ENCODE data around the gene AP2A1.
A peak's percentile ranks its signal among the peaks of the same experiment; 100 is the strongest.
"Not testable (repeated sequence)": the region's sequence is repeated elsewhere in the genome, so short reads cannot be mapped to it uniquely, and the experiment has no call there.

The AP2A1 gene

DNA sequence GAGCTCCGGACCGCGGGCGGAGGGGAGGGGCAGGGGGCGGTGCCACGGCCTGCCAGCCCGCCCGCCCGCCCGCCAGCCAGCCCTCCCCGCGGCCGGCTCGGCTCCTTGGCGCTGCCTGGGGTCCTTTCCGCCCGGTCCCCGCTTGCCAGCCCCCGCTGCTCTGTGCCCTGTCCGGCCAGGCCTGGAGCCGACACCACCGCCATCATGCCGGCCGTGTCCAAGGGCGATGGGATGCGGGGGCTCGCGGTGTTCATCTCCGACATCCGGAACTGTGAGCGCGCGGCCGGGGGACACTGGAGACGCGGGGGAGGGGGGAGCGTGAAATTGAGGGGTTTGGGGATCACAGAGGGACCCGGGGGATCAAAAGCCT lies at the start of gene AP2A1:
Gene AP2A1, plus strand, starts transcription at position 72 of the 370 bp plus-strand sequence. Its CDS starts 133 bp downstream, at position 205.
- no peak for DNase-seq

DNA sequence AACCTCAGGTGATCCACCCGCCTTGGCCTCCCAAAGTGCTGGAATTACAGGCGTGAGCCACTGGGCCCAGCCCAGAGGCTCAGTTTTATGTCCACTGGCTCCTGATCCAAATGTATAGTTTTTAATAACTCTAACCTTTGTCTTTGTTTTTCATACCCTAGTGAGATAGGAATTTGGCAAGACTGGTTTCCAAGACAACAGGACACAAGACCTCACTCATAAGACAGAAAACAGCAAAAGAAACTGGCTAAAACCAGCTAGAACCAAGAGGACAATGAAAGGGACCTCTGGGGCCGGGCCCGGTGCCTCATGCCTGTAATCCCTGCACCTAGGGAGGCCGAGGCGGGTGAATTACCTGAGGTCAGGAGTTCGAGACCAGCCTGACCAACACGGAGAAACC lies 48.3 kb upstream of the AP2A1 start:
- no peak for DNase-seq

DNA sequence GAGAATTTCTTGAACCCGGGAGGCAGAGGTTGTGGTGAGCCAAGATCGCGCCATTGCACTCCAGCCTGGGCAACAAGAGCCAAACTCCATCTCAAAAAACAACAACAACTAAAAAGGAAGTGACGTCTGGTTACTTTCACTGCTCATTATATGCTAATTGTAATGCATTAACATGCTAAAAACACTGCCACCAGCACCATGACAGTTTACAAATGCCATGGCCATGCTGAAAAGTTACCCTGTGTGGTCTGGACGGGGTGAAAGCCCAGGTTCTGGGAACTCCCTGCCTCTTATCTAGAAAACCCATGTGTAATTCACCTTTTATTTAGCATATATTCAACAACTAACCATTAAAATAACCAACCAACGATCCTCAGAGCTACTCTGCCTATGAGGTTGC lies 47.8 kb upstream of the AP2A1 start:
- no peak for DNase-seq

DNA sequence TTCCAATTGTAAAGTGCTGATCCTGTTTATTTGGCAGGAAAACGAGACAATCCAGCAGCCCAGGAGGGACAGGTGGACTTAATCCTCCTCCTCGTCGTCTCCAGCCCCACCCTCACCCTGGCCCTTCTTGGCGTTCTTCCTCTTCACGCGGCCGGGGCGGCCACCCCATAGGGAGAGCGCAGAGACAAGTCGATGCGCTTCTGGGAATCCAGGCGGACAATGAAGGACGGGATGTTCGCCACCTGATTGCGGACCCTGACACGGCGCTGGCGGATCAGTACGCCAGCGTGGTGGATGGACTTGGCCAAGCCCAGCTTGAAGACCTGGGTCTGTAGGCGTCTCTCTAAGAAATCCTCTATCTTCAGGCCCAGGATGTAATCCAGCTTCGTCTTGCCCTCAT lies 47.4 kb upstream of the AP2A1 start:
- DNase-seq = not testable (repeated sequence)

DNA sequence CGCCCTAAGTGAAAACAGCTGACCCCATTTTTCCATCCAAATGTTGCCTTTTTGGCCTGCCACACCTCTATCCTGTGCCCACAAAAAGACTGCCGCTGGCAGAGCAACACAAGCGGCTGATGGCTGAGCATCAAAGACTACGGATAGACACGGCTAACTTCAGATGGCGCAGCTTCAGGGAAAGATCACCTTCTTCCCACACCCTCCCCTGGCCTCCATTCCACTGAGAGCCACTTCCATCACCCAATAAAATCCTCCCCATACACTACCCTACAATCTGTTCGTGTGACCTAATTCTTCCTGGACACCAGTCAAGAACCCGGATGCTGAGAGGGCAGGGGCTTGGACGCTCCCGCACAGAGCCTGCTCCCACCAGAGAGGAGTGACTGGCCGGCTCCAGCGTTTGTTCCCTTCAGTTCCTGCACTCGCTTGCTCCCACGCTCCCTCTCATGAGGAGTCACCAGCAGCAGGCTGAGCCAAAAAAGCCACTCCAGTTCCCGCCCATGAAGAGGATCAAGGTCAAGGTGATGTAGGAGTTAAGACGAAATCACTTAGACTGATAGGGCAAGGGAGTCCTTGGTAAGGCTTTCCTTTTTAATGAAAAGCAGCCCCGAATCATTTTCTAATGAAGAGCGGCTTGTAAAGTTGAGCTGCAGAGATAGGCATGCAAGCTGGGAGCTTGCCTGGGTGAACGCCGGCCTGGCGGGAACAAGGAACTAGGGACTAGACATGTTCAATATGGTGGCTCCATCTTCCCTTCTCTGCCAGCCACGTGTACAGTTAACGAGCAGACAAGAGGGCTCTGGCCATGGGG lies 39.4 kb upstream of the AP2A1 start:
- peak; percentile 3 for DNase-seq

DNA sequence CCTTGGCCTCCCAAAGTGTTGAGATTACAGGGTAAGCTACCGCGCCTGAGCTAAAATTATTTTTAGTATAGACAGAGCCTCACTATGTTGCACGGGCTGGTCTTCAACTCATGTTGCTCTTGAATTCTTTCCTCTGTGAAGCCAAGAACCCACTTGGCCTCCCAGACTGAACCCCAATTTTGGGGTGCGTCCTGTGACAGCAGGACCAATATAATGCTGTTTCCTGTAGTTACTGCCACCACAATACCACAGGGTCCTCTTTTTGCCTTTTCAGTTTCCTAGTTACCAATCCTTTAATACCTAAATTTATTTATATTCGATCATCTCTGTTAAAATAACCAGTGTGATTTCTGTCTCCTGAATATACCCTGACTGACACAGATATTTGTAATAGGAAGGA lies 36.6 kb upstream of the AP2A1 start:
- no peak for DNase-seq

DNA sequence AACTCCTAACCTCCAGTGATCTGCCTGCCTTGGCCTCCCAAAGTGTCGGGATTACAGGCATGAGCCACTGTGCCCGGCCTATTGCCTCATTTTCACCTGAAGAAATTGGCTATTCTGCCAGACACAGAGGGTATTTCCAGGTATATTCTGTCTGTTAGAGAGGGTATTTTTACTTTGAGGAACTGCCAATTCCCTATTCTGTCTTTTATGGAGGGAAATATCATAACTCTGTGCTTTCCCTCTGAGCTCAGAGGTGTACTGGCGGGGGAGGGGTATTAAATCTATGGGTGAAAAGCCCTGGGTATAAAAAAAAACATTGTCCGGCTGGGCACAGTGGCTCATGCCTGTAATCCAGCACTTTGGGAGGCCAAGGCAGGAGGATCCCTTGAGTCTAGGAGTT lies 28.5 kb upstream of the AP2A1 start:
- DNase-seq = no peak

DNA sequence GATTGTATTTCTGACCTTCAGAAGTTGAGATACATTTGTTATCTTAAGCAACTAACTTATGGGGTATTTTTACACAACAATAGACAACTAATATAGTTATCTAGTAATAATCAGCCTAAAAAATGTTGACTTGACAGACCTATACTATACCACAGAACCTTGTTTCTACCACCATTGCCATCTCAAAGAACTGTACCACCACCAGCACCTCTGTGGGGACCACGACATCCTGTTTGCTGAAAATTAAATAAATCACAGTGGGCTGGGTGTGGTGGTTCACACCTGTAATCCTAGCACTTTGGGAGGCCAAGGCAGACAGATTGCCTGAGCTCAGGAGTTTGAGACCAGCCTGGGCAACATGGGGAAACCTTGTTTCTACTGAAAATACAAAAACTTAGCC lies 27.7 kb upstream of the AP2A1 start:
- no peak for DNase-seq

DNA sequence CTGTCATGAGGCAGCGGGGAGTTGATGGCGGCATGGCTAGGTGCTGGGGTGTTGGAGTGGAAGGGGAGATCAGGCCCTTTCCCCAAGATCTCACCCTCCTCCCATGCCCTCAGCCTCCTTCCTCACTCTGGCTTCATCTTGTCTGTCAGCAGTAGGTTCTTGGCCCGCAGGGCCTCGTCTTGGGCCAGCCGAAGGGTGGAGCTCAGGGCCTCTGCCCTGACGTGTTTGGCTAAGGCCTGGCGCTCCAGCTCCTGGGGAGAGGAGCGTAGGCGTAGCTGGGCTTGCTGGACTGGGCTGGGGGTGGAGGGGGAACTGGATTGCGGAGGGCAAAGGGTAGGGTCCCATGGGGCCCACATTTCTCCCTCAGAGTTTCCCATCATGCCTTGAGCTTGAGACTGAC lies 26.9 kb upstream of the AP2A1 start:
- no peak for DNase-seq

DNA sequence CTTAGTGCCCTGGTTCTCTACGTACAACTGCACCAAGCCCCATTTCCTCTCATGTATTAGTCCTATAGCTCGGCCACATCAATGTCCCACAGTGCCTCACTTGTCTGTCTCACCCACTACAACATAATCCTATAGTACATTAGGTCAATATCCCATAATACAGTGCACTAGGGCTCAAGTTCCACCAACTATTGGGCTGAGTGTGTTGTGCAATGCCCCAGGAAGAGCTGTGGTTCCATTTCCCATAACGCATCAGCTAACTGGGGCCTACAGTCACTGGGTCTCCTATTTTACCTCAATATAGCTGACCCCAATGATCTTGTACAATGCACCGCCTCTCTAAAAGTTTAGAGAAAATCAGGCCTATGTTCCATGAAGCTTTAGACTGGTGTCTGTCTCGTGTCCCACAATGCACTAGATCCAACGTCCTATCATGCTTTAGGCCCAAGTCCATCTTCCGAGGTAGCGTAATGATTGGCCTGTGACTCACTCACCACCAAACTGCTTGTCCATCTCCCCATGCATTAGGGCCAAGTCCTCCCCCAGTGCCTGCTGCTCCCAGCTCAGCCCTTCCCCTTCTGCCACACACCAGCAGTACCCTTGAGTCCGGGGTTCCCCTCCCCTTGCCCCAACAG lies 25.5 kb upstream of the AP2A1 start:
- DNase-seq = no peak

DNA sequence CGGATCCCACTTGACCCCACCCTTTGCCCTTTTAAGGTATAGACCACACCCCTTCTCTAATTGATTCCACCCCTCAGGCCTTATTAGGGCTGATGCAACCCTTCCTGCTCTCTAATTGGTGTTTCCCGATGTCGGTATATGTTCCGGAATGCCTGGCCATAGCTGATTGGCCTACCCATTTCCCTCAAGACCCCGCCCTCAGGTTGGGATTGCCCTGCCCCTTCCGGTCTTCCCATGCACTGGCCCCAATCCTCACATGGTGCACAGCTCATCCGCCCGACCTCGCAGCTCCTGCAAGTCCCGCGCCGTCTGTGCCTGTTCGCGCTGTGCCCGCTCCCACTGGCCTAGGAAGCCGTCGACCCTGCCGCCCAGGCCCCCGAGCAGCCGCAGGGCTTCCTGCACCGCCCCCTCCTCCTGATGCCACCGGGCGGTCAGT lies 21.8 kb upstream of the AP2A1 start:
- no peak for DNase-seq

DNA sequence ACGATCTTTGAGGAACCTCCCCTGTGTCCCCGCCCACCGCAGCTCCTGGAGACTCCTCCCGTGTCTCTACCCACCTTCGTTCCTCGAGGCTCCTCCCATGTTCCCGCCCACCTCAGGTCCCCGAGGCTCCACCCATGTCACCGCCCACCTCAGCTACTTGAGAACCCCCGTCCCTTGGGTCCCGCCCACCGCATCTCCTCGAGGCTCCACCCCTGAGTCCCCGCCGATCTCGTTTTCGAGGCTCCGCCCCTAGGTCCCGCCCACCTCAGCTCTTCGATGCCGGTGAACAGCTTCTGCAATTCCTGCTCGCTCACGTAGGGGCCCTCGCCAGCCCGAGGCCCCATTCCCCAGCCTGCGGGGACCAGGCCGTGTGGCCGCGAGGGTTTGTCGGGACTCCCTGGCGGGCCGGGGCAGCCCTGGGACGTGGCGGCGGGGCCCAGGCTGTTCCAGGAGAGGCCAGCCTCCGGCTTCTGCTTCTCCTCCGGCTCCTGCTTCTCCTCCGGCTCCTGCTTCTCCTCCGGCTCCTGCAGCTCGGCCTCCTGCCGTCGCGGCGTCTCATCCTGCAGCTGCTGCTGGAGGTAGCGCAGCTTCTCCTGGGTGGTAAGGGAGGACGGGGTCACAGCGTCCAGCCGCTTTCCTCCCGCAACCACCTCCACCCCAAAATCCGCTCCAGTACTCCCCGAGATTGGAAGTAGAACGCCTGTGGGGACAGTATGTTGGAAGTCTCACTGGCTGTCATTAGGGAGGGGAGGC lies 20.4 kb upstream of the AP2A1 start:
- DNase-seq = peak; percentile 30

DNA sequence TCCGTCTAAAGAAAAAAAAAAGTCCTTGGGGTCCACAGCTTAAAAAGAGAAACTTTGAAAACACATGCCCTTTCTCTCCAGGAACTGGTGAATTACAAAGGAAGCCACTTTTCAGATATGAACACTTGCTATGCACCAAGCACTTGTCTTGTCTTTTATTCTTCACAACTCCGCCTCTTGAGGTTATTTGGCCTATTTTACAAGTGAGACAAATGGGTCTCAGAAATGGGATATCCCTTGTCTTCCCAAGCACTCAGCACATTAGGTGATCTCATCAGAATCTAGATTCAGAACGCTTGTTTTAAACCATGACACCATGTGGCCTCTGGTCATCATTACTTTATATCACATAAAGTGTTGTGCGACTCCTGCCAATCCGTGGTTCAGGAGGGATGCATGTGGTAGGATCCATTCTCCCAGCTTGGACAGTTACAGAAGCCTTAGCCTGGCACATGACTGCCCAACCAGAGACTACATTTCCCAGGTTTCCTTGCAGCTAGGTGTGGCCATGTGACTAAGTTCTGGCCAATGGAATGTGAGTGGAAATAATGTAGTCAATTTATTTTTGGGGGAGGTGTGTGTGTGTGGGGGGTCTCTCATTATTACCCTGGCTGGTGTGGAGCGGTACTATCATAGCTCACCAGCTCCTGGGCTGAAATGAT lies 17.6 kb upstream of the AP2A1 start:
- DNase-seq = no peak

DNA sequence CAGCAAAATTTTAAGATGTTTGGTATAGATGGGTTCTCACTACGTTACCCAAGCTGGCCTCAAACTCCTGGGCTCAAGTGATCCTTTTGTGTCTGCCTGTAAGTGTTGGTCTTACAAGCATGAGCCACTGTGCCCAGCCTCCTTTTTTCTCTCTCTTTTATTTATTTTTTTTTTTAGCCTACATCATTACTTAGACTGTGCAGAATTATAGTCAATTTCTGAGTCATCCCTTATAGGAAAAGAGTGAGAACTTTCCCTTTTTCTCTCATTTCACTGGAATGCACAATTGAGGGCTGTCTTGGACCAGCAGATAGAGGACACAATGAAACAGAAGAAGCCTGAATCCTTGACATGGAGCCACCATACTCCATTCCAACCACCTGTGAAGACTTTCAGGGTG lies 17.0 kb upstream of the AP2A1 start:
- peak; percentile 41 for DNase-seq

DNA sequence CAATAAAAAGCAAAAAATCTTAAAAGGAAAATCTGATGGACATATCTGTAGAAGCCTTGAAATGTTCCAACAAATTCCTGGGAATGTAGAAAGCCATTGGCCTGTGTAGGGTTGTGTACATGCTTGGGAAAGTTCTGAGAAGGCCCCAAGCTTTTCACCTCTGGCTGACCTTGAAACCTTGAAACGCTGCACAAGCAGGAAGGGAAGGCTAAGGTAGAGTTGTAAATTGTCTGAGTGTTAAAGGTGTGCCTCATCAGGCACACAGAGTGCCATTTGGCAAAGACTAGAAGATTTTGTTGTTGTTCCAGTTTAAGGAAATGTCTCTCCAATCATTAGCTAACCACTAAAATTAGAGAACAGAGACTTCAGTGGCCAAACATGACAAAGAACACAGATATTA lies 14.1 kb upstream of the AP2A1 start:
- no peak for DNase-seq

DNA sequence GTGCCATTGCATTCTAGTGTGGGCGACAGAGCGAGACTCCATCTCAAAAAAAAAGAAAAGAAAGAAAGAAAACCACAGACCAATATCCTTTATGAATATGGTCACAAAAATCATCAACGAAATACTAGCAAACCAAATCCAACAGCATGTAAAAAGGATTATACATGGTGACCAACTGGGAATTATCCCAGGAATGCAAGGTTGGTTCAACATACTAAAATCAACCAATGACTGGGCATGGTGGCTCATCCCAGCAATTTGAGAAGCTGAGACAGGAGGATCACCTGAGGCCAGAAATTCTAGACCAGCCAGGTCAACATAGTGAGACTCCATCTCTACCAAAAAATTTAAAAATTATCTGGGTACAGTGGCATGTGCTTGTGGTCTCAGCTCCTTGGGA lies 10.8 kb upstream of the AP2A1 start:
- no peak for DNase-seq

DNA sequence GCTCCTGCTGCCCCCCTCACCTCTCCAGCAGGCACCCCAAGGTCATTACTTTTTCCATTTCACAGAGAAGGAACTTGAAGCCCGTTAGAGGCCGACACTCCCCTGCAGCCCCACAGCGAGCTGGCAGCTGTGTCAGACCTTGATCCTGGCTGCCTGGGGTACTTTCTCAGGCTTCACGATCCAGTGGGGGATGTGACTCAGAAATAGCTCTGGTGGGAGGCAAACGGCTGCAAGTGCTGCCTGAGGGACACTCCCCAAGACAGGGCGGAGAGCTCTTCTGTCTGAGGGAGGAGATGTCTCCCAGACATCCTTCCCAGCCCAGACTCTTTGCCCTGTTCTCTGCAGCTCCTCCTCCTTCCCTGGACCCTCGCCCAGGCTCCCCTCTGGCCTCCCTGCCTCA lies 8.5 kb upstream of the AP2A1 start:
- DNase-seq = peak; percentile 80

DNA sequence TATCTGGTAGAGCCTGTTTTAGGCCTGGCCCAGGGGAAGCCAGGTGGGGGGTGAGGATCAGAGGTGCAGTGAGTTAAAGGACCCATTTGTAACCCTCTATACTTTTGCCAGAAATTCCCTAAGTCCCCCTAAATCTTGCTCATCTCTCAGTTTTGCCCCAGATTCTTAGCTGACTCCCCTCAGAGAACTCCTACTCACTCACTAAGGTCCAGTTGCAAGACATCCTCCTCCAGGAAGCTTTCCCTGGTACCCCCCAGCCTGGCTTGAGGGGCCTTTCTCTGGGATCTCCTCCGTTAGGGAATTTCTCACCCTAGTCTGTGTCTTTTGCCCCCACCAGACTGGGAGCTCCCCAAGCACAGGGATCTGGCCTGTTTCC lies 5.6 kb upstream of the AP2A1 start:
- no peak for DNase-seq

DNA sequence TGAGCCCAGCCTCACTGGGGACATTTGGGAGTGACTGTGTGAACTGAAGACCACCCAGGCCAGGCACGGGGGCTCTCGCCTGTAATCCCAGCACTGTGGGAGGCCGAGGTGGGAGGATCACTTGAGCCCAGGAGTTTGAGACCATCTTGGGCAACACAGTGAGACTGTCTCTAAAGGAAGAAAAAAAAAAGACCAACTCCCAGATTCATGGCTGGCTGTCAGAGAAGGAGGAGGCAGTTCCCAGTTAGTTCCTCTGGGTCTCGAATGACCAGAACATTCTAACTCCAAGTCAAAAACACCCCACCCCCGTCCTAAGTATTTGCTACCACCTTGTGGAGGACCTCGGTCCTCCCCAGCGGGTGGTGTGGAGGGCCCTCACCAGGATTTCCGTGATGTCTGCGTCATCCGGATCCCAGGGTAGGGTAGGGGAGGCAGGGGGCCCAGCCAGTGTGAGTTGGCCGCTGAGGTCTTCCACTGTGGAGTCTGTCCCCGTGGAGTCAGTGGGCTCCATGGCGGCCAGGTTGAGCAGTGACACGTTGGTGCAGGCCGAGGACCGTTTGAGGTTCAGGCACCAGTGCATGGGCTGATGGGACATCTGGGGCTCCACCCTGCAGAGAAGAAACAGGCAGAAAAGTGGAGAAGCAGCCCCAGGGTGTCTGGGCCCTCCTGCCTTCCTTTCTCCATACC lies 5.0 kb upstream of the AP2A1 start:
- peak; percentile 43 for DNase-seq

DNA sequence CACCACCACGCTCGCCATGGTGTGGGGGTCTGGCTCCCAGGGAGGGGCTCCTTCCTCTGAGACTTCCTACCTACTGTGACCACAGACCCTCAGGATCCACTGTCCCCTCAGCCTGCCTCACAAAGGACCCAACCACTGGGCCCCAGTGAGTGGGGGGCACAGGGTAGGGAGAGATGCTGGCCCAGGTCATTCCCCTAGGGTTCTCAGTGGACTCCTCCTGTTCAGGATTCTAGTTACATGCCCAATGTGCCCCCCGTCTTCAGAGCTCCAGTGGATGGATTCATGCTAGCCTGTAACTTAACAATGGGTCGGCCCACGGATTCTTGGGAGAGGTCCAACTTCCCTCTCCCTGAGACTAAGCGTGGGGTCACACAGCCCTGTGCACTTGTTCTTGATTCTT lies 3.6 kb upstream of the AP2A1 start, which contains the start of gene TSKS:
Gene TSKS, minus strand, starts transcription at position 77 of the 400 bp plus-strand sequence. Its CDS starts 59 bp downstream, at position 18.
- no peak for DNase-seq

DNA sequence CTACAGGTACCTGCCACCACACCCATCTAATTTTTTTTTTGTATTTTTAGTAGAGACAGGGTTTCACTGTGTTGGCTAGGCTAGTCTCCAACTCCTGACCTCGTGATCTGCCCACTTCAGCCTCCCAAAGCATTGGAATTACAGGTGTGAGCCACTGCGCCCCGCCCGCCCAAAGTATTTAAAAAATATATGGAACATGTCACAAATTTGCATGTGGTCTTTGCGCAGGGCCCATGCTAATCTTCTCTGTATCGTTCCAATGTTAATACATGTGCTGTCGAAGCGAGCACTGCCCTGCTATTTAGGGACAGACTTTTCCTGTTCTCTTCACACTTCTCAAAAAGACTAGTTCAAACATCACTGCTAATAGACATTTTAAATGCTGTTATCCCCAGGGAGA lies 2.5 kb upstream of the AP2A1 start:
- no peak for DNase-seq

Data from fibroblast of upper back skin (primary cell).